Neural progenitor cell (in vitro differentiated cells): ENCODE results near the gene AGK. TPM values are rescaled to one million over a fixed set of nuclear protein-coding genes. Genes with fewer than 3 reads are reported as not detected.

Experiments used
- DNase-seq: peaks from one replicate; pipeline ENCODE4 v3.0.0-alpha.2; 2016; ENCODE audit warnings: low spot score
- H2AFZ ChIP-seq: fragments of 200-600 bp; sonication (generic); replicated peaks from 2 replicates; pipeline ENCODE4 v1.6.1; 2016; ENCODE audit warnings: antibody characterized with exemption
- H3F3A ChIP-seq: fragments of 200-600 bp; sonication (generic); 2 replicates; pipeline ENCODE4 v1.6.1; 2016; ENCODE audit warnings: antibody characterized with exemption, low read depth
- H3K27ac ChIP-seq: fragments of 200-600 bp; sonication (generic); 2 replicates; pipeline ENCODE4 v1.5.1; 2016; ENCODE audit warnings: mild to moderate bottlenecking
- H3K27me3 ChIP-seq: fragments of 200-600 bp; sonication (generic); 2 replicates; pipeline ENCODE4 v1.6.1; 2016; ENCODE audit warnings: mild to moderate bottlenecking, moderate library complexity
- H3K36me3 ChIP-seq: fragments of 200-600 bp; sonication (generic); 2 replicates; pipeline ENCODE4 v1.5.1; 2016
- H3K4me1 ChIP-seq: fragments of 200-600 bp; sonication (generic); 2 replicates; pipeline ENCODE4 v1.6.1; 2016; ENCODE audit warnings: mixed run types
- H3K4me2 ChIP-seq: fragments of 200-600 bp; sonication (generic); 2 replicates; pipeline ENCODE4 v1.6.1; 2016
- H3K4me3 ChIP-seq: fragments of 200-600 bp; sonication (generic); 2 replicates; pipeline ENCODE4 v1.5.1; 2016
- H3K79me2 ChIP-seq: fragments of 200-600 bp; sonication (generic); 2 replicates; pipeline ENCODE4 v1.6.1; 2016; ENCODE audit warnings: low read depth
- H3K9ac ChIP-seq: fragments of 200-600 bp; sonication (generic); 2 replicates; pipeline ENCODE4 v1.6.1; 2016
- H3K9me3 ChIP-seq: fragments of 200-600 bp; sonication (generic); 2 replicates; pipeline ENCODE4 v1.5.1; 2016; ENCODE audit warnings: low read depth
- H4K20me1 ChIP-seq: fragments of 200-600 bp; sonication (generic); 2 replicates; pipeline ENCODE4 v1.6.1; 2016; ENCODE audit warnings: low read depth
- H3K27ac Mint-ChIP-seq: 3 replicates; pipeline ENCODE4 v1.8.0; 2021; ENCODE audit warnings: mixed read lengths
- H3K27me3 Mint-ChIP-seq: 2 replicates; pipeline ENCODE4 v1.8.0; 2022; ENCODE audit warnings: low read depth, mild to moderate bottlenecking, inconsistent platforms, moderate library complexity, mixed read lengths; ENCODE audit not compliant: insufficient read depth
- H3K36me3 Mint-ChIP-seq: 3 replicates; pipeline ENCODE4 v1.8.0; 2021; ENCODE audit warnings: mixed read lengths
- H3K4me1 Mint-ChIP-seq: 3 replicates; pipeline ENCODE4 v1.8.0; 2021; ENCODE audit warnings: mixed read lengths
- H3K4me3 Mint-ChIP-seq: 3 replicates; pipeline ENCODE4 v1.8.0; 2021; ENCODE audit warnings: mild to moderate bottlenecking, moderate library complexity, mixed read lengths
- H3K9me3 Mint-ChIP-seq: 3 replicates; pipeline ENCODE4 v1.8.0; 2020; ENCODE audit warnings: mixed read lengths
- EZH2 ChIP-seq: fragments of 200-600 bp; sonication (generic); IDR thresholded peaks from 2 replicates; pipeline ENCODE4 v1.6.1; 2017; ENCODE audit warnings: antibody characterized with exemption, mild to moderate bottlenecking, moderate library complexity
- EZH2phosphoT487 ChIP-seq: fragments of 200-600 bp; sonication (generic); IDR thresholded peaks from 2 replicates; pipeline ENCODE4 v1.6.1; 2017; ENCODE audit warnings: antibody characterized with exemption
- total RNA-seq: library from RNA; depleted of rRNA; stranded (reverse); fragments of >200 nt; gene quantifications from 2 replicates; pipeline ENCODE4 v1.2.3, GENCODE V29; 2015; ENCODE audit warnings: low replicate concordance
- TF ChIP-seq, protein P1 (sequence below): fragments of 200-600 bp; sonication (generic); IDR thresholded peaks from 2 replicates; pipeline ENCODE4 v1.5.1; 2017; ENCODE audit warnings: antibody characterized with exemption, mild to moderate bottlenecking

The AGK gene
- total RNA-seq, 1 donor from 2014 or later: 42.6 TPM

GRCh38 chr7:141568227-141568626 is 17.0 kb downstream of the AGK start:
- H3K9me3 Mint-ChIP-seq: no peaks in the 10 kb centered on the region
- no peaks in the 10 kb centered on the region for H3K4me1 Mint-ChIP-seq
- H3K4me3 Mint-ChIP-seq: no peak overlapping the region
- H3K4me2 ChIP-seq: no peak overlapping the region
- TF ChIP-seq, protein P1, sequence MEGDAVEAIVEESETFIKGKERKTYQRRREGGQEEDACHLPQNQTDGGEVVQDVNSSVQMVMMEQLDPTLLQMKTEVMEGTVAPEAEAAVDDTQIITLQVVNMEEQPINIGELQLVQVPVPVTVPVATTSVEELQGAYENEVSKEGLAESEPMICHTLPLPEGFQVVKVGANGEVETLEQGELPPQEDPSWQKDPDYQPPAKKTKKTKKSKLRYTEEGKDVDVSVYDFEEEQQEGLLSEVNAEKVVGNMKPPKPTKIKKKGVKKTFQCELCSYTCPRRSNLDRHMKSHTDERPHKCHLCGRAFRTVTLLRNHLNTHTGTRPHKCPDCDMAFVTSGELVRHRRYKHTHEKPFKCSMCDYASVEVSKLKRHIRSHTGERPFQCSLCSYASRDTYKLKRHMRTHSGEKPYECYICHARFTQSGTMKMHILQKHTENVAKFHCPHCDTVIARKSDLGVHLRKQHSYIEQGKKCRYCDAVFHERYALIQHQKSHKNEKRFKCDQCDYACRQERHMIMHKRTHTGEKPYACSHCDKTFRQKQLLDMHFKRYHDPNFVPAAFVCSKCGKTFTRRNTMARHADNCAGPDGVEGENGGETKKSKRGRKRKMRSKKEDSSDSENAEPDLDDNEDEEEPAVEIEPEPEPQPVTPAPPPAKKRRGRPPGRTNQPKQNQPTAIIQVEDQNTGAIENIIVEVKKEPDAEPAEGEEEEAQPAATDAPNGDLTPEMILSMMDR: no peak
- H4K20me1 ChIP-seq: no peaks in the 10 kb centered on the region
- no peaks in the 10 kb centered on the region for H3K27me3 ChIP-seq
- H3K27me3 Mint-ChIP-seq: peaks cover 3% of the 10 kb centered on the region
- H3K79me2 ChIP-seq: no peaks in the 10 kb centered on the region
- H3F3A ChIP-seq: no peaks in the 10 kb centered on the region
- DNase-seq: no peak
- H3K27ac Mint-ChIP-seq: no peak overlapping the region
- no peaks in the 10 kb centered on the region for H3K36me3 ChIP-seq
- H3K27ac ChIP-seq: no peak overlapping the region
- H3K9ac ChIP-seq: no peak overlapping the region
- peaks cover 19% of the 10 kb centered on the region for H3K36me3 Mint-ChIP-seq
- no peaks in the 10 kb centered on the region for H3K9me3 ChIP-seq
- no peak overlapping the region for H3K4me3 ChIP-seq
- H2AFZ ChIP-seq: no peak overlapping the region
- no peaks in the 10 kb centered on the region for H3K4me1 ChIP-seq

GRCh38 chr7:141571059-141571458 is 19.8 kb downstream of the AGK start:
- Histone ChIP-seq H3K4me3 (no peak overlapping the region), H2AFZ (no peak overlapping the region), H3K27ac (no peak overlapping the region), H3K4me1 (no peaks in the 10 kb centered on the region), H3K27me3 (no peaks in the 10 kb centered on the region), H3K79me2 (no peaks in the 10 kb centered on the region), H3K36me3 (no peaks in the 10 kb centered on the region), H3K9me3 (no peaks in the 10 kb centered on the region), H3K9ac (no peak overlapping the region), H3K4me2 (no peak overlapping the region), H3F3A (no peaks in the 10 kb centered on the region), H4K20me1 (no peaks in the 10 kb centered on the region)
- H3K9me3 Mint-ChIP-seq: peaks cover 2% of the 10 kb centered on the region
- H3K27ac Mint-ChIP-seq: no peak overlapping the region
- H3K4me1 Mint-ChIP-seq: no peaks in the 10 kb centered on the region
- peaks cover 3% of the 10 kb centered on the region for H3K27me3 Mint-ChIP-seq
- no peak overlapping the region for H3K4me3 Mint-ChIP-seq
- TF ChIP-seq, protein P1: no peak
- TF ChIP-seq EZH2phosphoT487 (no peak), EZH2 (no peak)
- peaks cover 21% of the 10 kb centered on the region for H3K36me3 Mint-ChIP-seq
- no peak for DNase-seq

DNA sequence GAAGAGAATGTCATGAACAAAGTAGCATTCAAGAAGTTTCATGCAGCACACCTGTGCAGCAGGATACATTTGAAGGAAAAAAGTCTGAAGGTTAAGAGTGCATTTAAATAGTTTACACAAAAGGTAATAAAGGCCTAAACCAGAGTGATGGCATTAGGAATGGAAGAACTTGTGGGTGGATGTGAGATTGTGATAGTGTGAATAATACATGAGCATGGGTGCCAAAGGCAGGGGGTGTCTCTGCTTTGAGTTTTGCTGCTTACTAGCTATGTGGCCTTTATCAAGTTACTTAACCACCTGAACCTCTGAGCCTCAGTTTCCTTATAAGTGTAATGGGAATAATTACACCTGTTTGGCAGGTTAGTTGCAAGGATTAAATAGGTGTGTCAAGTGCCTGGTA is 21.0 kb downstream of the AGK start:
- Mint-ChIP-seq H3K4me3 (no peak overlapping the region), H3K36me3 (peaks cover 24% of the 10 kb centered on the region), H3K4me1 (no peaks in the 10 kb centered on the region), H3K9me3 (peaks cover 7% of the 10 kb centered on the region), H3K27me3 (peaks cover 3% of the 10 kb centered on the region), H3K27ac (no peak overlapping the region)
- Histone ChIP-seq H3K4me3 (no peak overlapping the region), H4K20me1 (no peaks in the 10 kb centered on the region), H3K79me2 (no peaks in the 10 kb centered on the region), H3F3A (no peaks in the 10 kb centered on the region), H3K27me3 (no peaks in the 10 kb centered on the region), H3K4me1 (no peaks in the 10 kb centered on the region), H2AFZ (no peak overlapping the region), H3K36me3 (no peaks in the 10 kb centered on the region), H3K4me2 (no peak overlapping the region), H3K9ac (no peak overlapping the region), H3K27ac (no peak overlapping the region), H3K9me3 (no peaks in the 10 kb centered on the region)
- no peak for DNase-seq
- TF ChIP-seq, protein P1: no peak
- TF ChIP-seq EZH2: no peak
- TF ChIP-seq EZH2phosphoT487: no peak

DNA sequence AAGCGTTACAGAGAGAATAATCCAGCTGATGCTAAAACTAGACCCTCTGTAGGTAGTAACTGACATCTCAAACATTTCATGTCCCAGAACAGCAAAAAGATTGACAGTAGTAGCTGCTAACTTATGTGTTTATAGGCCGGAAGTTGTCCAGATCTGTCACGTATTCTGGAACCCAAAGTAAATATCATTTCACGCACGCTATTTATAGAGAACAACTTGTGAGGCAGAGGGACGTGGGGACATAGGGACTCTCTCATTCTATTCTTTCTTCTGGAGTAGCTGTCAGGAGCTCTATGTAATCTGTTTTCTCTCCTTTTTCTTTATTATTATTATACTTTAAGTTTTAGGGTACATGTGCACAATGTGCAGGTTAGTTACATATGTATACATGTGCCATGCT is 22.3 kb downstream of the AGK start:
- H2AFZ ChIP-seq: no peak overlapping the region
- no peak overlapping the region for H3K4me2 ChIP-seq
- TF ChIP-seq EZH2phosphoT487: no peak
- TF ChIP-seq, protein P1: no peak
- TF ChIP-seq EZH2: no peak
- no peak for DNase-seq
- no peaks in the 10 kb centered on the region for H3K4me1 Mint-ChIP-seq
- no peak overlapping the region for H3K9ac ChIP-seq
- H3K9me3 ChIP-seq: no peaks in the 10 kb centered on the region
- no peak overlapping the region for H3K27ac Mint-ChIP-seq
- peaks cover 21% of the 10 kb centered on the region for H3K36me3 Mint-ChIP-seq
- no peaks in the 10 kb centered on the region for H3K4me1 ChIP-seq
- H3K27me3 Mint-ChIP-seq: no peaks in the 10 kb centered on the region
- no peaks in the 10 kb centered on the region for H3F3A ChIP-seq
- H3K4me3 Mint-ChIP-seq: no peak overlapping the region
- no peaks in the 10 kb centered on the region for H3K27me3 ChIP-seq
- no peak overlapping the region for H3K27ac ChIP-seq
- H3K79me2 ChIP-seq: no peaks in the 10 kb centered on the region
- H3K9me3 Mint-ChIP-seq: peaks cover 7% of the 10 kb centered on the region
- no peaks in the 10 kb centered on the region for H3K36me3 ChIP-seq
- no peaks in the 10 kb centered on the region for H4K20me1 ChIP-seq
- no peak overlapping the region for H3K4me3 ChIP-seq
